Thoracic aorta endothelial cell (primary cell): Measurements from ENCODE around the gene COL9A1. TPM values are rescaled to one million over a fixed set of nuclear protein-coding genes. Genes with fewer than 3 reads are reported as not detected.

Experiments used
- total RNA-seq: library from RNA; depleted of rRNA; stranded (reverse); fragments of >200 nt; gene quantifications from 2 replicates; pipeline ENCODE4 v1.2.3, GENCODE V29; 2012

The COL9A1 gene
- not detected in 2 replicates for total RNA-seq

GRCh38 chr6:70303034-70303525 is at the start of gene COL9A1:
Gene COL9A1 (minus strand): TSS chr6:70303084. CDS start chr6:70302924, 160 bp downstream.

Other genes with a start within 250 kb of the COL9A1 start
- gene FAM135A, start 110.4 kb upstream of the COL9A1 start, total RNA-seq, result 28.1 and 33.4 TPM in 2 replicates